ENCODE data around the gene ZNF556. TPM values are rescaled to one million over a fixed set of nuclear protein-coding genes. Genes with fewer than 3 reads are reported as not detected.

The ZNF556 gene
- polyA plus RNA-seq, 1 donor, result 1.0 TPM

- DNase-seq, result no peak
Observed at GRCh38 chr19:2905918-2906519, 38.9 kb downstream of the ZNF556 start.

GRCh38 chr19:2906631-2907195 lies 39.6 kb downstream of the ZNF556 start:
- DNase-seq, result no peak

- DNase-seq, result no peak
Observed at GRCh38 chr19:2912306-2912705, 45.2 kb downstream of the ZNF556 start.

- no peak for DNase-seq
Observed at GRCh38 chr19:2917275-2918184, 50.4 kb downstream of the ZNF556 start.

GRCh38 chr19:2922987-2923386 lies 55.9 kb downstream of the ZNF556 start:
- DNase-seq, result no peak

GRCh38 chr19:2923510-2923909 lies 56.4 kb downstream of the ZNF556 start:
- DNase-seq, result no peak

GRCh38 chr19:2926341-2927031 lies 59.4 kb downstream of the ZNF556 start:
- DNase-seq, result no peak

GRCh38 chr19:2927032-2927430 lies 59.9 kb downstream of the ZNF556 start:
- DNase-seq, result no peak

Other genes starting within 250 kb of the ZNF556 start
- 5.4 TPM for gene GNG7, start 164.6 kb upstream of the ZNF556 start, polyA plus RNA-seq (ENCODE audit: insufficient read length)
- gene DIRAS1, start 146.0 kb upstream of the ZNF556 start, polyA plus RNA-seq (ENCODE audit: insufficient read length), result 3.6 TPM
- 25.1 TPM for gene SLC39A3, start 127.3 kb upstream of the ZNF556 start, polyA plus RNA-seq (ENCODE audit: insufficient read length)
- gene SGTA, start 84.1 kb upstream of the ZNF556 start, polyA plus RNA-seq (ENCODE audit: insufficient read length), result 52.4 TPM
- 47.1 TPM for gene THOP1, start 81.8 kb upstream of the ZNF556 start, polyA plus RNA-seq (ENCODE audit: insufficient read length)
- 11.1 TPM for gene ZNF554, start 47.5 kb upstream of the ZNF556 start, polyA plus RNA-seq (ENCODE audit: insufficient read length)
- 13.5 TPM for gene ZNF555, start 25.9 kb upstream of the ZNF556 start, polyA plus RNA-seq (ENCODE audit: insufficient read length)
- gene ZNF57, start 33.6 kb downstream of the ZNF556 start, polyA plus RNA-seq (ENCODE audit: insufficient read length), result 8.6 TPM
- 9.7 TPM for gene ZNF77, start 77.6 kb downstream of the ZNF556 start, polyA plus RNA-seq (ENCODE audit: insufficient read length)
- gene TLE6, start 110.2 kb downstream of the ZNF556 start, polyA plus RNA-seq (ENCODE audit: insufficient read length), result 8.6 TPM
- gene TLE2, start 161.9 kb downstream of the ZNF556 start, polyA plus RNA-seq (ENCODE audit: insufficient read length), result 30.0 TPM
- gene TLE5, start 195.2 kb downstream of the ZNF556 start, polyA plus RNA-seq (ENCODE audit: insufficient read length), result 381 TPM
- gene GNA11, start 227.0 kb downstream of the ZNF556 start, polyA plus RNA-seq (ENCODE audit: insufficient read length), result 60.7 TPM

All from left kidney (tissue), 2 donors.